Measurements from ENCODE around the gene POTEI.
"Not testable (repeated sequence)": the region's sequence is repeated elsewhere in the genome, so short reads cannot be mapped to it uniquely, and the experiment has no call there.

Gene POTEI

GRCh38 chr2:130527365-130527967 lies 18.3 kb upstream of the POTEI start:
- CTCF ChIA-PET; H3K4me3 ChIP-seq (ENCODE audit: control insufficient read depth in 1 of 7, extremely low read depth in 1 of 7, insufficient read depth in 4 of 7, low read depth in 2 of 7, low read length in 6 of 7); DNase-seq; H3K27me3 ChIP-seq (replicated peaks in 2 of 5; ENCODE audit: control insufficient read depth in 4 of 5, insufficient read depth in 5 of 5, low read length in 4 of 5); H3K4me1 ChIP-seq (ENCODE audit: control extremely low read depth in 1 of 4, control insufficient read depth in 4 of 4, insufficient read depth in 4 of 4, low read length in 3 of 4); POLR2A ChIA-PET; H3K9me3 ChIP-seq (ENCODE audit: control extremely low read depth in 1 of 5, control insufficient read depth in 4 of 5, insufficient read depth in 2 of 5, low read depth in 1 of 5, low read length in 4 of 5); H3K36me3 ChIP-seq (ENCODE audit: control insufficient read depth in 4 of 4, insufficient read depth in 4 of 4, low read length in 3 of 4); H3K27ac ChIP-seq (ENCODE audit: insufficient read depth in 1 of 2, low read depth in 1 of 2, low read length in 2 of 2, poor library complexity in 1 of 2, severe bottlenecking in 2 of 2): not testable (repeated sequence)
- WGBS (ENCODE audit: insufficient coverage) = no CpG with 5 or more reads among the region's 40 CpGs

GRCh38 chr2:130522390-130522789 lies 13.3 kb upstream of the POTEI start:
- H3K27me3 ChIP-seq (replicated peaks in 2 of 5; ENCODE audit: control insufficient read depth in 4 of 5, insufficient read depth in 5 of 5, low read length in 4 of 5); CTCF ChIA-PET; DNase-seq; H3K36me3 ChIP-seq (ENCODE audit: control insufficient read depth in 4 of 4, insufficient read depth in 4 of 4, low read length in 3 of 4); H3K9me3 ChIP-seq (ENCODE audit: control extremely low read depth in 1 of 5, control insufficient read depth in 4 of 5, insufficient read depth in 2 of 5, low read depth in 1 of 5, low read length in 4 of 5); H3K27ac ChIP-seq (ENCODE audit: insufficient read depth in 1 of 2, low read depth in 1 of 2, low read length in 2 of 2, poor library complexity in 1 of 2, severe bottlenecking in 2 of 2); H3K4me1 ChIP-seq (ENCODE audit: control extremely low read depth in 1 of 4, control insufficient read depth in 4 of 4, insufficient read depth in 4 of 4, low read length in 3 of 4); H3K4me3 ChIP-seq (ENCODE audit: control insufficient read depth in 1 of 7, extremely low read depth in 1 of 7, insufficient read depth in 4 of 7, low read depth in 2 of 7, low read length in 6 of 7); POLR2A ChIA-PET: not testable (repeated sequence)
- WGBS (ENCODE audit: insufficient coverage) = no CpG with 5 or more reads among the region's 23 CpGs

- POLR2A ChIA-PET; DNase-seq; H3K27ac ChIP-seq (ENCODE audit: insufficient read depth in 1 of 2, low read depth in 1 of 2, low read length in 2 of 2, poor library complexity in 1 of 2, severe bottlenecking in 2 of 2); CTCF ChIA-PET; H3K36me3 ChIP-seq (ENCODE audit: control insufficient read depth in 4 of 4, insufficient read depth in 4 of 4, low read length in 3 of 4); H3K4me3 ChIP-seq (ENCODE audit: control insufficient read depth in 1 of 7, extremely low read depth in 1 of 7, insufficient read depth in 4 of 7, low read depth in 2 of 7, low read length in 6 of 7); H3K27me3 ChIP-seq (replicated peaks in 2 of 5; ENCODE audit: control insufficient read depth in 4 of 5, insufficient read depth in 5 of 5, low read length in 4 of 5); H3K4me1 ChIP-seq (ENCODE audit: control extremely low read depth in 1 of 4, control insufficient read depth in 4 of 4, insufficient read depth in 4 of 4, low read length in 3 of 4); H3K9me3 ChIP-seq (ENCODE audit: control extremely low read depth in 1 of 5, control insufficient read depth in 4 of 5, insufficient read depth in 2 of 5, low read depth in 1 of 5, low read length in 4 of 5): not testable (repeated sequence)
- WGBS (ENCODE audit: insufficient coverage) = no CpG with 5 or more reads among the region's 7 CpGs
Measured at GRCh38 chr2:130520992-130521391, 11.9 kb upstream of the POTEI start, which contains the start of gene CFC1B. Gene CFC1B (plus strand): TSS chr2:130521222. CDS start chr2:130521485, 263 bp downstream.

GRCh38 chr2:130518516-130519106 lies 9.5 kb upstream of the POTEI start:
- CTCF ChIA-PET; POLR2A ChIA-PET; H3K4me3 ChIP-seq (ENCODE audit: control insufficient read depth in 1 of 7, extremely low read depth in 1 of 7, insufficient read depth in 4 of 7, low read depth in 2 of 7, low read length in 6 of 7); DNase-seq; H3K9me3 ChIP-seq (ENCODE audit: control extremely low read depth in 1 of 5, control insufficient read depth in 4 of 5, insufficient read depth in 2 of 5, low read depth in 1 of 5, low read length in 4 of 5); H3K27me3 ChIP-seq (replicated peaks in 2 of 5; ENCODE audit: control insufficient read depth in 4 of 5, insufficient read depth in 5 of 5, low read length in 4 of 5); H3K4me1 ChIP-seq (ENCODE audit: control extremely low read depth in 1 of 4, control insufficient read depth in 4 of 4, insufficient read depth in 4 of 4, low read length in 3 of 4); H3K27ac ChIP-seq (ENCODE audit: insufficient read depth in 1 of 2, low read depth in 1 of 2, low read length in 2 of 2, poor library complexity in 1 of 2, severe bottlenecking in 2 of 2); H3K36me3 ChIP-seq (ENCODE audit: control insufficient read depth in 4 of 4, insufficient read depth in 4 of 4, low read length in 3 of 4): not testable (repeated sequence)
- no CpG with 5 or more reads among the region's 12 CpGs for WGBS (ENCODE audit: insufficient coverage)

GRCh38 chr2:130511747-130512451 lies 2.8 kb upstream of the POTEI start:
- H3K27me3 ChIP-seq (replicated peaks in 2 of 5; ENCODE audit: control insufficient read depth in 4 of 5, insufficient read depth in 5 of 5, low read length in 4 of 5); H3K4me1 ChIP-seq (ENCODE audit: control extremely low read depth in 1 of 4, control insufficient read depth in 4 of 4, insufficient read depth in 4 of 4, low read length in 3 of 4); POLR2A ChIA-PET; H3K27ac ChIP-seq (ENCODE audit: insufficient read depth in 1 of 2, low read depth in 1 of 2, low read length in 2 of 2, poor library complexity in 1 of 2, severe bottlenecking in 2 of 2); H3K4me3 ChIP-seq (ENCODE audit: control insufficient read depth in 1 of 7, extremely low read depth in 1 of 7, insufficient read depth in 4 of 7, low read depth in 2 of 7, low read length in 6 of 7); DNase-seq; H3K36me3 ChIP-seq (ENCODE audit: control insufficient read depth in 4 of 4, insufficient read depth in 4 of 4, low read length in 3 of 4); H3K9me3 ChIP-seq (ENCODE audit: control extremely low read depth in 1 of 5, control insufficient read depth in 4 of 5, insufficient read depth in 2 of 5, low read depth in 1 of 5, low read length in 4 of 5); CTCF ChIA-PET: not testable (repeated sequence)
- no CpG with 5 or more reads among the region's 17 CpGs for WGBS (ENCODE audit: insufficient coverage)

- H3K4me3 ChIP-seq (ENCODE audit: control insufficient read depth in 1 of 7, extremely low read depth in 1 of 7, insufficient read depth in 4 of 7, low read depth in 2 of 7, low read length in 6 of 7); H3K27me3 ChIP-seq (replicated peaks in 2 of 5; ENCODE audit: control insufficient read depth in 4 of 5, insufficient read depth in 5 of 5, low read length in 4 of 5); H3K4me1 ChIP-seq (ENCODE audit: control extremely low read depth in 1 of 4, control insufficient read depth in 4 of 4, insufficient read depth in 4 of 4, low read length in 3 of 4); H3K9me3 ChIP-seq (ENCODE audit: control extremely low read depth in 1 of 5, control insufficient read depth in 4 of 5, insufficient read depth in 2 of 5, low read depth in 1 of 5, low read length in 4 of 5); POLR2A ChIA-PET; H3K36me3 ChIP-seq (ENCODE audit: control insufficient read depth in 4 of 4, insufficient read depth in 4 of 4, low read length in 3 of 4); DNase-seq; H3K27ac ChIP-seq (ENCODE audit: insufficient read depth in 1 of 2, low read depth in 1 of 2, low read length in 2 of 2, poor library complexity in 1 of 2, severe bottlenecking in 2 of 2); CTCF ChIA-PET: not testable (repeated sequence)
- WGBS (ENCODE audit: insufficient coverage) = no CpG with 5 or more reads among the region's 31 CpGs
Measured at GRCh38 chr2:130510807-130511746, 1.9 kb upstream of the POTEI start.

- H3K9me3 ChIP-seq (ENCODE audit: control extremely low read depth in 1 of 5, control insufficient read depth in 4 of 5, insufficient read depth in 2 of 5, low read depth in 1 of 5, low read length in 4 of 5); H3K4me3 ChIP-seq (ENCODE audit: control insufficient read depth in 1 of 7, extremely low read depth in 1 of 7, insufficient read depth in 4 of 7, low read depth in 2 of 7, low read length in 6 of 7); H3K27me3 ChIP-seq (replicated peaks in 2 of 5; ENCODE audit: control insufficient read depth in 4 of 5, insufficient read depth in 5 of 5, low read length in 4 of 5); H3K36me3 ChIP-seq (ENCODE audit: control insufficient read depth in 4 of 4, insufficient read depth in 4 of 4, low read length in 3 of 4); DNase-seq; H3K27ac ChIP-seq (ENCODE audit: insufficient read depth in 1 of 2, low read depth in 1 of 2, low read length in 2 of 2, poor library complexity in 1 of 2, severe bottlenecking in 2 of 2); POLR2A ChIA-PET; CTCF ChIA-PET; H3K4me1 ChIP-seq (ENCODE audit: control extremely low read depth in 1 of 4, control insufficient read depth in 4 of 4, insufficient read depth in 4 of 4, low read length in 3 of 4): not testable (repeated sequence)
- WGBS (ENCODE audit: insufficient coverage) = no CpG with 5 or more reads among the region's 4 CpGs
Measured at GRCh38 chr2:130491073-130491472, 18.1 kb downstream of the POTEI start.
